Ishikawa (cell line): ENCODE results near the gene KIAA0513.

Experiments
- FOXM1 ChIP-seq: IDR thresholded peaks from 2 replicates; pipeline ENCODE4 v1.6.1; 2012; ENCODE audit warnings: low read depth, borderline replicate concordance
- MAX ChIP-seq: IDR thresholded peaks from 2 replicates; pipeline ENCODE4 v1.6.1; 2012
- USF1 ChIP-seq: IDR thresholded peaks from 2 replicates; pipeline ENCODE4 v1.6.1; 2012

GRCh38 chr16:85074225-85074914, 46.8 kb downstream of the KIAA0513 start:
- TF ChIP-seq USF1 (no peak), MAX (no peak), FOXM1 (no peak)
